Upper lobe of right lung (tissue), 1 donor: Measurements from ENCODE around the gene SHISAL1. TPM values are rescaled to one million over a fixed set of nuclear protein-coding genes. Genes with fewer than 3 reads are reported as not detected.

ENCODE experiments used
- ATAC-seq: fragments of 200-7000 bp; cut with Tn5 transposase; one replicate; pipeline ENCODE4 v1.9.1; 2020; ENCODE audit warnings: mild to moderate bottlenecking, moderate library complexity
- DNase-seq: peaks from one replicate; pipeline ENCODE4 v3.0.0-alpha.2; 2020
- H3K27ac ChIP-seq: fragments of 200-600 bp; one replicate; pipeline ENCODE4 v1.8.0; 2022
- H3K27me3 ChIP-seq: fragments of 200-600 bp; one replicate; pipeline ENCODE4 v1.8.0; 2022; ENCODE audit warnings: mild to moderate bottlenecking
- H3K36me3 ChIP-seq: fragments of 200-600 bp; one replicate; pipeline ENCODE4 v1.8.0; 2022
- H3K4me1 ChIP-seq: fragments of 200-600 bp; one replicate; pipeline ENCODE4 v1.8.0; 2022
- H3K4me3 ChIP-seq: fragments of 200-600 bp; one replicate; pipeline ENCODE4 v1.8.0; 2022; ENCODE audit warnings: mild to moderate bottlenecking
- H3K9me3 ChIP-seq: fragments of 200-600 bp; one replicate; pipeline ENCODE4 v1.8.0; 2022
- CTCF ChIP-seq: fragments of 200-600 bp; IDR thresholded peaks from one replicate; pipeline ENCODE4 v1.8.0; 2022; ENCODE audit warnings: antibody characterized with exemption
- intact Hi-C: fragments of 100-400 bp; cut with DNase I; formaldehyde crosslinking; loops from one replicate; pipeline ENCODE4 v1.11.0; 2022
- total RNA-seq: library from RNA; stranded (reverse); fragmentation: NEBNext Ultra II Directional; extraction: Animal tissue kit (Norgen Biotek cat#: 25700); gene quantifications from one replicate; pipeline ENCODE4 v1.2.1, GENCODE V29; 2021
- donor health status: DM: no; HTN: yes; CAD: no; lungs with severe emphysema.

Gene SHISAL1
- total RNA-seq, 1 donor from 2014 or later, result 1.0 TPM

- no peak for TF ChIP-seq CTCF
- intact Hi-C loops, result no loop called here
- ATAC-seq (no peak), DNase-seq (no peak)
- H3K4me1 ChIP-seq, result peaks cover 10% of the 10 kb centered on the region
- H3K27ac ChIP-seq, result peak overlapping the region; percentile 36
- H3K9me3 ChIP-seq, result no peaks in the 10 kb centered on the region
- no peak overlapping the region for H3K4me3 ChIP-seq
- H3K36me3 ChIP-seq, result no peaks in the 10 kb centered on the region
- no peaks in the 10 kb centered on the region for H3K27me3 ChIP-seq
Observed at GRCh38 chr22:44342347-44342956, 29.7 kb upstream of the SHISAL1 start.

- DNase-seq, result no peak
- Histone ChIP-seq H3K4me3 (no peak overlapping the region), H3K9me3 (no peaks in the 10 kb centered on the region), H3K36me3 (no peaks in the 10 kb centered on the region), H3K27ac (peak overlapping the region; percentile 36), H3K4me1 (peaks cover 10% of the 10 kb centered on the region), H3K27me3 (peaks cover 2% of the 10 kb centered on the region)
- ATAC-seq, result peak; percentile 53
- no peak for TF ChIP-seq CTCF
- intact Hi-C loops, result no loop called here
Observed at GRCh38 chr22:44341431-44342346, 28.9 kb upstream of the SHISAL1 start.

- Histone ChIP-seq H3K4me3 (no peak overlapping the region), H3K4me1 (peaks cover 10% of the 10 kb centered on the region), H3K9me3 (no peaks in the 10 kb centered on the region), H3K36me3 (no peaks in the 10 kb centered on the region), H3K27me3 (peaks cover 7% of the 10 kb centered on the region), H3K27ac (no peak overlapping the region)
- no peak for TF ChIP-seq CTCF
- no peak for ATAC-seq
- intact Hi-C loops, result no loop called here
- DNase-seq, result no peak
Observed at GRCh38 chr22:44340271-44341239, 27.8 kb upstream of the SHISAL1 start.

GRCh38 chr22:44338906-44339305, 26.2 kb upstream of the SHISAL1 start:
- intact Hi-C loops, result no loop called here
- Histone ChIP-seq H3K9me3 (no peaks in the 10 kb centered on the region), H3K27ac (no peak overlapping the region), H3K4me3 (no peak overlapping the region), H3K4me1 (peaks cover 10% of the 10 kb centered on the region), H3K27me3 (peaks cover 7% of the 10 kb centered on the region), H3K36me3 (no peaks in the 10 kb centered on the region)
- DNase-seq (no peak), ATAC-seq (no peak)
- no peak for TF ChIP-seq CTCF

- Histone ChIP-seq H3K4me1 (peaks cover 10% of the 10 kb centered on the region), H3K9me3 (no peaks in the 10 kb centered on the region), H3K4me3 (no peak overlapping the region), H3K36me3 (no peaks in the 10 kb centered on the region), H3K27me3 (peaks cover 13% of the 10 kb centered on the region), H3K27ac (no peak overlapping the region)
- ATAC-seq (no peak), DNase-seq (no peak)
- intact Hi-C loops, result no loop called here
- TF ChIP-seq CTCF, result no peak
Observed at GRCh38 chr22:44338177-44338810, 25.5 kb upstream of the SHISAL1 start.
